Inflammatory macrophage treated with lipopolysaccharide for 1 hour (primary cell): ENCODE measurements around the gene HBZ.
"Not testable (repeated sequence)": the region's sequence is repeated elsewhere in the genome, so short reads cannot be mapped to it uniquely, and the experiment has no call there.

Experiments
- DNase-seq, 2 donors: peaks; one replicate each; pipeline ENCODE4 v3.0.0-alpha.2; 2020 to 2022

HBZ gene

DNA sequence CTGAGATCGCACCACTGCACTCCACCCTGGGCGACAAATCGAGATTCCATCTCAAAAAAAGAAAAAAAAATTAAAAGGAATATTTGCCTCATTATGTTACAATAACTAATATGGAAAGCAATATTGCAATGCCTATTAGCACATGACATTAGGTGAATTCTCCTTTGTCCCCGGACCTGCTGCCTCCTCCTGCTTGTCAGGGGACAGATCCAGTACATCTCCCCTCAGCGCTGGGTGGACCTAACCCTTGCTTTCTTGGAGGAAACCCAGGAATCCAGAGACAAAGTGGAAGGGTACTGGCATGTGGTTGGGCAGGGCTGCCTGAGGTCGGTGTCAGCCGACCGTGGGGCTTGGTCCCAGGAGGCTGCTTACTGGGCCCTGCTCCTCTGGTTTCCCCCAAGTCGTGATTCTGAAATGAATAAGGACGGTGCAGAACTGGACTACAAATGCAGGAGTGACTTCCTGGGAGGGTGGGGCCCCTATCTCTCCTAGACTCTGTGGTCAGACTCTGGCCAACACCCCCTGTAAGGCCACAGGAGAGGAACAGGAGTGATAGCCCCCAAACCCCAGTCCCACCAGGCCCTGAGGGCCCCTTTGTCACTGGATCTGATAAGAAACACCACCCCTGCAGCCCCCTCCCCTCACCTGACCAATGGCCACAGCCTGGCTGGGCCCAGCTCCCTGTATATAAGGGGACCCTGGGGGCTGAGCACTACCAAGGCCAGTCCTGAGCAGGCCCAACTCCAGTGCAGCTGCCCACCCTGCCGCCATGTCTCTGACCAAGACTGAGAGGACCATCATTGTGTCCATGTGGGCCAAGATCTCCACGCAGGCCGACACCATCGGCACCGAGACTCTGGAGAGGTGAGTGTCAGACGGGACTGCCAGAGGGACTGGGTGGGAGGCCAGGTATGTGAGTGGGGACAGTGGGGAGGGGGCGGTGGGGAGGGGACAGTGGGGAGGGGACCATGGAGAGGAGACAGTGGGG is at the start of gene HBZ:
Gene HBZ (plus strand): TSS at position 504 of the 988 bp plus-strand sequence. CDS start 266 bp downstream, at position 770.
- DNase-seq: no peak

DNA sequence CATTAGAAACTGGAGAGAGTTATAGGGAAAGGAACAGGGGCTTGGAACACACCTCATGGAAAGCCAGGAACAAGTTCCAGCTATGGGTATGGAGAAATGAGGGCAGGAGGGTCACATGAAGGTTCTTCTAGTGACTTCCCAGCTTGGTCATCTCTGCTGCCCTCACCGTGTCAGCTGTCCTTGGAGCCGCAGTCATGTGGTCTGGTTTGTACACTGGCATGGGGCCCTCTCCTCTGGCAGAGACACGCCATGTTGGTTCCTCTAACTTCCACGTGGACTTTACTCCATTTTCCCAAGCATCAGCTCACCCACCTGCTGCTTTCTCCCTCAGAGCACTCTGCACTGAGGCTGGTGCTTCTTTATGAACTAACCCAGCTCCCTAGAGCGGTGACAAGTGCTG is 48.1 kb upstream of the HBZ start:
- DNase-seq: peak; percentile 6 to 19

DNA sequence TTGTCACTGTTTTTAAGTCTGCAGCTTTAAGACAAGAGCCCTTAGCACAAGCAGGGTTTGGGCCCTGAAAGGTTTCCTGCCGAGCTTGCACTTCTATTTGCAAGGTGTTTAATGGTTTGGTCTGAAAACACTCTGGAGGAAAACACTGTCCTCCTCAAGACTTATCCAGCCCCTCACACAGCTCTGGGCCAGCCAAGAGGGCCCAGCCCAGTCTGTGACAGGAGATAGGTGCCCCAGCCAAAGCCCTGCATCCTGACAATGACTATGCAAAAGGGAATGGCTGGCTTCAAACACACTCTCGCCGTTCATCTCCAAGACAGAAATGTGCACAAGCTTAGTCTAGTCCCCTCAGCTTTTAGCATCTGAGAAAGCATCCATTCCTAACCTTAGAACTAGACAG is 47.5 kb upstream of the HBZ start:
- DNase-seq: no peak

DNA sequence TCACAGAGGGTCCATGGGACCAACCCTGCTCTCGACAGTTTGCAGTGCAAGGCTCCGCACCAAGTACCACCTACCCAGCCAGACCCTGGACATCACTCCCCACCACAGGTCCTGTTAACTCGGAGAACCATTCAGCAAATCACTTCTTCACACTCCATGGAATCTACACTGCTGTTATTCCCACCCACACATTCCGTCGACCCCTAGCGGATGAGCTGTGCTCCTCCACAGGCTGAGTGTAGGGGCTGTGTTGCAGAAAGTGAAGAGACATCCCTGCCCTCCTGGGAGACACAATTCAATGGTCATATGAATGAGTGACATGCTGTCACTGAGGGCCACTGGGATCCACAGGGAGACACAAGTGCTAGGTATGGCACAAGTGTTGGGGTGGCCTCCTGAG is 46.9 kb upstream of the HBZ start:
- DNase-seq: no peak

DNA sequence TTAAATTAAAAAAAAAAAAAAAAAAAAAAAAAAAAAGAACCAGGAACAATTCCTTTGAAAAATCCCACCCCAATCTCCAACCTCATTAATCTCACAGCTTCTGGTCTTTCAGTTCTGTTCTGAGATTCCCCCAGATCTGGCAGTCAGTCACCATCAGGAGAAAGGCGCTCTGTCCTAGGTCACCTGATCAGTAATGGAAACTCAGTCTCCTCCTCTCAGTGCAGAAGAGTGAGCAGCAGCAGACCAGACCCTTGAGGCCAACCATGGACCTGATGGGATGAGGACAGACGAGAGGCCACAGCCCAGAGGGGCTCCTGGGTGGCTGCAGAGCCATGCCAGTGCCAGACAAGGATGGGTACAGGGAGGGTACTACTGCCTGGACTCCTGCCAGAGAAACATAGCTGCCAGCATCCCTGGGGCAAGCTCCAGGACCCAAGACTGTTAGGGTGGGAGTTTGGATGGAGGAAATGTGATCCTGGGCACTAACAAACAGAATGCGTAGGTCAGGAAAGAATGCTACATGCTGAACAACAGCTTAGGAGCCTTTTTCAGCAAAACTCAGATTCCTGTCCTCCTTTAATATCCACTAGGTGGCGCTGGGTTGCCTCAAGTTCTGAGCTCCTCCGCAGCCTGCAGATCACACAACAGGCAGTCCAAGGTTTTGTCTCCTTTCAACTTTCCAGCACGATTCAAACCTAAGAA is 45.7 kb upstream of the HBZ start:
- peak; percentile 48 to 78 for DNase-seq

DNA sequence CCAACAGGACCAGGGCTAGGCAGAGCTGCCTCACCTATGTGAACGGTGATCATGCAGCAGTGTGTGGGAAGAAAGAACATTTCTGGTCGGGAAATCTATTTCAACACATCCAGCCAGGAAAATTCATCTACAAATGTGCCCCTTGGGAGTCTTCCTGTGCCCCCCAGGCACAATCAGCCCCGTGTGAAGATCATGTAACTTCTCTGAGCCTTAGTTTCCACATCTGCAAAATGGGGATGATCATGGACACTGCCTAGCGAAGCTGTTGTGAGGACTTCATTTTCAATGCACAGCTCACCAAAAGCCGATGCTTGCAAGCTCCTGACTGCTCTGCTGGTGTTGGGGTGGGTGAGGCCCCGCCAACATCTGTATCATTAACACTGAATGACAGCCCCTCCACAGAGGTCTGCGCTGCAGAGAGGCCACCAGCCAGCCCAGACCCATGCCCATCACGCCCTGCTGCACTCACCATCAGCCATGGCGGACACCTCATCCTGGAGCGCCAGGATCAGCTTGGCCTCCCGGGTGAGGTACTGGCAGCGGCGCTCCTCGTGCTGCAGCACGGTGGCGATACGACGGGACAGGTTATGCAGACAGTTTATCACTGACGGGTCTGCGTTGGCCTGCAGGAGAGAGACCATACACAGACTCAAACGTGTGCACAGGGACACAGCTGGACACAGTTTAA is 40.1 kb upstream of the HBZ start:
- no peak for DNase-seq

DNA sequence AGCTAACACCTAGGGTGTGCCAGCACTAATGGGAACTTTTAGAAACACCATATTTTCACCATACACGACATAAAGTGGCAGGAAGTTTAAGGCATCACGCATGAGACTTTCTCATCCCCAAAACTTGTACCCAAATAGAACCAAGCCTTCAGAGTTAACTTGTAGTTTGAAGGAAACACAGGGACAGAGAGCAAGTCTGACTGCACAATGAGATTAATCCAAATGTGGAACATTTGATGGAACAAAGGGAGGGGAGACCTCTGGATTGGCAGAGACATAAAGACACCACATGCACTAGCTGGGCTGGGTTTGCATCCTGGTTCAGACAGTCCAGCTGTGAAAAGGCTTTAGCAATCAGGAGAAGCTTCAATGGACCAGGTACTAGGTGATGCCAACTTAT is 38.1 kb upstream of the HBZ start:
- no peak for DNase-seq

DNA sequence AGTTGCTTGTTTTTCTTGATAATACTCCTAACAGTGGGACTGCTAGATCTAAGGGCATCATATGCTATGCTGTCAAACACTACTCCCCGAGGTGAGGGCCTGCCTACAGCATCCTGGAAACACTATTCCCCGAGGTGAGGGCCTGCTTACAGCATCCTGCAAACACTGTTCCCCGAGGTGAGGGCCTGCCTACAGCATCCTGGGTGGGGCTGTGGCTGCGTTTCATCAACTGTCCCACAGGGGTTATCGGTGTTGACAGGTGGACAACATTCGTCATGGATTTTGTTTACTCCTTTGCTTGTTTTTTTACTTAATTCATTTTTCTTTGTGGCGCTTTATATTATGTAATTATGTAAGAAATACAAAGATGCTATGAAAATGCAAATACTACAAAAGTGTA is 36.4 kb upstream of the HBZ start:
- no peak for DNase-seq

DNA sequence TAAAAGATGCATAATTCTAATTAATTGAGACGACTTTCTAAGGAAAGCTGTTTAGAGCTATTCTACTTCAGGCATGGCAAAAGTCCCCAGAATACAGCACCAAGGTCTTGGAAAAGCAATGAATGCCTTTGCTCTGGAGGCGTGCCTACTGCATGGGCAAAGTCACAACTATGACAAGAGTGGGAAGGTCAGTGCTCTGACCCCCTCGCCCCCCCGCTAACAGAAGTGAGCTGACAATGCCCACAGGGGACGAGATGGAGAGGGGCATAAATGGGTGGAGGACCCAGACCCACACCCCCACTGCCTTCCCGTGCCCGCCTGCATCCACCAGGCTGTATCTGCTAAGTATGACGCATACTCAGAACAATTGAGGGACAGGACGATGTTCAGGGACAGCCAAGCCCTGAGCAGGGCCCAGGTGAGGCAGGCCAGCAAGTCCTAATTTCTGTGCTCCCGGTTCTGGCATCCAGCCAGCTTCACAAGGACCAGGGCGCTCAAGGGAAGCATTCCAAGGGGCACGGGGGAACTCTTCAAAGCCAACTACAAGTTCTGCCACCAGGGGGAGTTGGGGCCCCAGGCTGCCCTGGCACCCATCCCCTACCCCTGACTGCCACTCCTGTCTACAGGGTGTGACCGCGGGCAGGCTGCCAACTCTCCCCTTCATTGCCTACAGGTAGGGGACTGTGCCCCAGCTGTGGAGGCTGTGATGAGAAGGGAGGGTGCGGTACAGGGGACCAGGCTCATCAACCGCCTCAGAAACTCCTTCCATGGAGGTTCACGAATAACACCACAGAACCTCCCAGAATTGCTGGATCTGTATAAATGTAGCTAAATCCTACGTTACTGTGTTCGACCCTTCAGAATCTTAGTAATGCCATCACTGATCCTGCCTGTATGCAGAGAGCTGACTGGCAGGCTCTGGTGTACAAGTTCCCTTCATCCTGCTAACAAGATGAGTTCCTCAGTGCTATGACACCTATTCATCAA is 34.8 kb upstream of the HBZ start:
- DNase-seq: peak; percentile 25 to 77

DNA sequence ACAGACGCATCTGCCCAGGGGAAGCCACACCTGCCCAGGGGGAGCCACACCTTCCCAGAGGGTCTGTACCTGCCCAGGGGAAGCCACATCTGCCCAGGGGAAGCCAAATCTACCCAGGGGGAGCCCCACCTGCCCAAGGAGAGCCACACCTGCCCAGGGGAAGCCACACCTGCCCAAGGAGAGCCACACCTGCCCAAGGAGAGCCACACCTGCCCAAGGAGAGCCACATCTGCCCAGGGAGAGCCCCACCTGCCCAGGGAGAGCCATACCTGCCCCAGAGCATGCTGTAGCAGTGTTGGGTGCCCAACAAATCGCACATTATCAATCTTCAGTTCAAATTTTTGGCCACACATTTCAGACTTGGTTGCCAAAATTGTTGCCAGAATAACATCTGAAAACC is 33.6 kb upstream of the HBZ start:
- DNase-seq: no peak

DNA sequence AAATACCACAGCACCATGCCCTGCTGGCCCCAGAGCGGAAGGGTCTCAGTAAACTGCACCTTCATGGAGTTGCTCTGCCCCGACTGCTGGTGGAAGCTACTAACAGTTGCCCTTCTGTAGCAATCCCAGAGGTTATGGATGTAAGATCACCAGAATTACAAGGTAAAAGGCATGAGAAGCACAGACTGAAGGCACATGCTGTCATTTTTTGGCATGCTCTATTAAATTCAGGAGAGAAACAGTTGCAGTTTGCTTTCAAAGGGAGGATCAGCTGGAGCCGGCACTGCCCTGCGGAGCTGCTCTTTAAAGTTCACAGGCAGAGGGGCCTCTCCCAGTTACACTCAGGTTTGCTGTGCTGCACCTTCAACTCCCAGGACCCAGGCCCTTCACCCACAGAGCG is 33.1 kb upstream of the HBZ start:
- no peak for DNase-seq

DNA sequence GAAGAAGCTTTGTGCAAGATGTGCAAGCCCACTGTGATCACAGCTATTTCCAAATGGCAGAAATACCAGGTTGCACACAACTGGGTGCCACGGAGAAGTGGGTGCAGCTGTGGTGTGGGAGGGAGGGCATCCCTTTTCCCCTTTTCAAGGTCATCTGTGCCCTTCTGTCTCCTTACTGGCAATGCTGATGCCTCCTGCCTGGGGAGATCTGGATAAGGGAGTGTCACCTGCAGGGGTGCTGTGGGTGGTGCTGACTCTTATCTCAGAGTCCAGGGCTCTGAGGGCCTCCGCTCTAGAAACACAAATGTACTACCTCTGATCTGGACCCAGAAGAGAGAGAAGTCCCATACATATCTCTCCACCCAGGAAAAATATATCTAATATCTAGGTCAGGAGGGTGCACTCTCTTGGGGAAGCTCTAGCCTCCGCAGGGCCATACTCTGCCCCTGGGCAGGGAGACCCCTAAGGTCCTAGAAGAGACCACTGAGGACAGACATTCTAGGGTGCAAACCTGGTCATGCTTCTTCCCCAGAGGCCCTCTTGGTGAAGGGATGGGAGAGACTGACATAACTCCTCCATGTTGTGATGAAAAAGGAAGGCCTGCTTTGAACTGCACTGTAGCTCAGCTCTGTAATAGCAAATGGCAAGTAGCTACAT is 32.5 kb upstream of the HBZ start:
- DNase-seq: peak; percentile 11 to 33

DNA sequence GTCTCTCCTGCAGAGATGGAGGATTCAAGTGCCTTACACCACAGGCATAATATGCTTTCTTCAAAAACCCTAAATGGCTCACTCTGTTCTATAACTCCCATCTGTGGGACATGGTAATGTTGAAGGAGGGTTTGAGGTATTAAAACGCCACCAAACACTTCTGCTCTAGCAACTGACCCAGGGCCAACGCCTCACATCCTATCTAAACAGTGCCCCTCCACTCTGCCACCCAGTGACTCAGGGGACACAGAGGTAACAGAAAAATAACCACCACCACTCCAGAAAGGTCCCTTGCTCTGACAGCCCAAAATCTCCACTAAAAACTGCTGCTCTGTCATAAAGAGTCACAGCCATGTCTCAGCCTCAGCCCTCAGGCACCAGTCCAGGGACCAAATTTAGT is 31.7 kb upstream of the HBZ start:
- DNase-seq: no peak

DNA sequence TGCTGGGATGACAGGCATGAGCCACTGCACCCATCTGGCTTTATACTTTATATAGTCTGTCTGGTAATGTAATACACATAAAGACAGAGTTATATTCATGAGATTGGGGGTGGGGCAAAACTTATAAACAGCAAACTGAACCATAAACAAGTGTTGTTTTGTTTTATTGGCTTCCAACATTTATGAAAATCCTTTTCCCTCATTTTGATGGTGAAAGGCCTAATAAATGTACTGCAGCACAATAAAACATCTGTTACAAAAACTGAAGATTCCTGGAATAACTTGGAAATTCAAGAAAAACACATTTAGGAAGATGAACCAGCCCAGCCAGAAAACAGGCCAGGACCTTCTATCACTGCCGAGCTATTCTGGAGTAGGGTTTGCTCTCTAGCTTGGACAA is 30.1 kb upstream of the HBZ start:
- DNase-seq: no peak

DNA sequence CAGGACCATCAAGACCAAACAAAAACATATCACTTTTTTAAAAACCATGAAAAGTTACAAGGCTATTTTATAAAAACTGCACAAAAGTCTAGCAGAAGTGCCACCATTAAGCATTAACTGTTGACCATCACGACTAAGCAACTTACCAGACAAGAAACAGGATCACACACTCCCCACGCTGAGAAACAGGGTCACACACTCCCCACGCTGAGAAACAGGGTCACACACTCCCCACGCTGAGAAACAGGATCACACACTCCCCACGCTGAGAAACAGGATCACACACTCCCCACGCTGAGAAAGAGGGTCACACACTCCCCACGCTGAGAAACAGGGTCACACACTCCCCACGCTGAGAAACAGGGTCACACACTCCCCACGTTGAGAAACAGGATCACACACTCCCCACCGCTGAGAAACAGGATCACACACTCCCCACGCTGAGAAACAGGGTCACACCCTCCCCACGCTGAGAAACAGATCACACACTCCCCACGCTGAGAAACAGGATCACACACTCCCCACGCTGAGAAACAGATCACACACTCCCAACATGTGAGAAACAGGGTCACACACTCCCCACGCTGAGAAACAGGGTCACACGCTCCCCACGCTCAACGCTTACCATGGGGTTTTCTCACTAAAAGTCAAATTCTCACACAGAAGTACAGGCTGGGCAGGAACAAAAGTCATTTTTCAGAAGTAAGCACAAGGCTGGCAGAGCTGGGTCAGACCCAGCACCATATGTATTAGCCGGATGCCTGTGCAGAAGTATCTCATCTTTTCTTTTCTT is 28.7 kb upstream of the HBZ start:
- not testable (repeated sequence) for DNase-seq

DNA sequence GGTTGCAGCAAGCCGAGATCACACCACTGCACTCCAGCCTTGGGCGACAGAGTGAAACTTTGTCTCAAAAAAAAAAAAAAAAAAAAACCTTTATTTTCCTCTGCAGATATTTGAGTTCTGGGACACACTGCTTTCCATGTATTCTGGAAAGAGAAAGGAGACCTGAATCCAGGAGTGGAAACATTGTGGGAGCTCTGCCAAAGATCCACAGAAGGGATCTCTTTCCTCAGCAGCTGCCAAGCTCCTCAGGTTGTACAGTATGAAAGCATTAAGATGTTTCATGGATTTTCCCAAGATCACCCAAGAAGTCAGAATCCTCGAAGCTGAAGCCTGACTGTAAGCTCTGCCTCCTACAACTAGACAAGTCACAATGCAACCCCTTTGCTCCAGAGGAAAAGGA is 27.4 kb upstream of the HBZ start:
- DNase-seq: no peak

DNA sequence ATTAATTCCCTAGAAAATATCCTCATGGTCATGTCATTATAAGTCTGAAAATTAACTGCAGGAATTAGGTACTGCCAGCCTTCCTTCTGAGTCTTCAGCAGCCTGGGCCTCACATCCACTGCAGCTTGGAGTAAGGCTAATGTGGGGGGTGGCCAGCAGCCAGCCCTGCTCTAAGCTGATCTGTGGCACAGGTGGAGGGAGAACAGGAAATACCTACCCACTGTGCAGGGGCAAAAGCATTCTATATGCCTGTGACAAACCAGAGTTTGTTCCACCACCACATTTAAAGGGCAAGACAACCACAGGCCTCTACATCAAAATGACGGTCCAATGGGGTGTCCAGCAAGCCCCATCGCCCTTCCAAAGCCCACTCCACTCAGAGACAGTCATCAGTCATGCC is 23.4 kb upstream of the HBZ start:
- DNase-seq: no peak

DNA sequence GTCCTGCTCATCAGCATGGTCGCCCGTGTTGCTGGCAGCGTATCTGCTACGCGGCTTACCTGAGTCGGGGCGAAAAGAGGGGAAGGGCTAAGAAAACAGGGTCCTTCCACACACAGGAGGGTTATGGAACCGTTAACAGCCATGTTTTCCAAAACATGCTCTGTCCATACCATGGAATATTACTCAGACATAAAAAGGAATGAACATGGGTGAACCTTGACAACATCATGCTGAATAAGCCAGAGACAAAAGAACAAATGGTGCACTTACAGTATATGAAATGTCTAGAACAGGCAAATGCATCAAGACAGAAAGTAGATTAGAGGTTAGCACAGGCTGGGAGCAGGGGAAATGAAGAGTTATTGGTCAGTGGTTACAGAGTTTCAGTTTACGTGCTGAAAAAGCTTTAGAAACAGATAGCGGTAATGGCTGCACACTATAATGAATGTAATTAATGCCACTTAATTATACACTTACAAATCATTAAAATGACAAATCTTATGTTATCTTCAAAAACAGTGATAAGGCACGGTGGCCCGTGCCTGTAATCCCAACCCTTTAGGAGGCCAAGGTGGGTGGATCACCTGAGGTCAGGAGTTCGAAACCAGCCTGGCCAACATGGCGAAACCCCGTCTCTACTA is 21.8 kb upstream of the HBZ start:
- DNase-seq: no peak

DNA sequence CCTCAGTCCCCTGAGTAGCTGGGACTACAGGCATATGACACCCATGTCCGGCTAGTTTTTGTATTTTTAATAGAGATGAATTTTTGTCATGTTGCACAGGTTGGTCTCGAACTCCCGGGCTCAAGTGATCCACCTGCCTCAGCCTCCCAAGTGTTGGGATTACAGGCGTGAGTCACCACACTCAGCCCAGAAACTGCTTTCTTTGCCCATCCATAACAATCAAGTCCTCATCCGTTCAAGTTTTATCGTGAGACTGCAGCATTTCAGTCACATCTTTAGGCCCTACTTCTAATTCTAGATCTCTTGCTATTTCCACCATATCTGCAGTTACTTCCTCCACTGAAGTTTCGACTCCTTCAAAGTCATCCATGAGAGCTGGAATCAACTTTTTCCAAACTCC is 20.3 kb upstream of the HBZ start:
- no peak for DNase-seq

DNA sequence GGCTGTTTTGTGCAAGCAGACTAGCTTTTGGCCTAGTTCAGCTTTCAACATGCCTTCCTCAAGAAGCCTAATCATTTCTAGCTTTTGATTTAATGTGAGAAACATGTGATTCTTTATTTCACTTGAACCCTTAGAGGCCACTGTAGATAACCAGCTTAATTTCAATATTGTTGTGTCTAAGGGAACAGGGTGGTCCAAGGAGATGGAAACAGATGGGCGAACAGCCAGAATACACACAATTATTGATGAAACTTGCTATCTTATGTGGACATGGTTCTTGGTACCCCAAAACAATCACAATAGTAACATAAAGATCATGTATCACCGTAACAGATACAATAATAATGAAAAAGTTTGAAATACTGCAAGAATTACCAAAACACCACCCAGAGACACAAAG is 18.7 kb upstream of the HBZ start:
- DNase-seq: no peak
